HepG2 (cell line): ENCODE measurements around the gene SOX14. TPM values are rescaled to one million over a fixed set of nuclear protein-coding genes. Genes with fewer than 3 reads are reported as not detected.

Experiments
- BCL6 ChIP-seq: IDR thresholded peaks from 2 replicates; pipeline ENCODE4 v1.6.1; 2016; ENCODE audit warnings: missing genetic modification reagents, missing compliant biosample characterization
- CENPX ChIP-seq: sonication (generic); formaldehyde crosslinking; IDR thresholded peaks from 2 replicates; pipeline ENCODE4 v1.9.0; 2021; ENCODE audit warnings: mild to moderate bottlenecking, missing genetic modification reagents, moderate library complexity
- JDP2 ChIP-seq: sonication (generic); formaldehyde crosslinking; IDR thresholded peaks from 2 replicates; pipeline ENCODE4 v1.8.1; 2022; ENCODE audit warnings: missing genetic modification reagents, borderline replicate concordance
- MED1 ChIP-seq: sonication (generic); formaldehyde crosslinking; IDR thresholded peaks from 2 replicates; pipeline ENCODE4 v1.4.0; 2020; ENCODE audit warnings: missing genetic modification reagents
- POLR2AphosphoS5 ChIP-seq: IDR thresholded peaks from 2 replicates; pipeline ENCODE4 v1.6.1; 2012; ENCODE audit warnings: low read depth, low read length
- SIN3B ChIP-seq: fragments of 150-350 bp; IDR thresholded peaks from 2 replicates; pipeline ENCODE4 v1.6.1; 2014; ENCODE audit warnings: low read length
- ZBTB46 ChIP-seq: sonication (generic); formaldehyde crosslinking; IDR thresholded peaks from 2 replicates; pipeline ENCODE4 v1.4.0; 2020; ENCODE audit warnings: mild to moderate bottlenecking, missing genetic modification reagents, borderline replicate concordance
- ZNF329 ChIP-seq: sonication (generic); formaldehyde crosslinking; IDR thresholded peaks from 2 replicates; pipeline ENCODE4 v1.9.0; 2021; ENCODE audit warnings: low read depth, mild to moderate bottlenecking, missing genetic modification reagents
- ZNF33B ChIP-seq: sonication (generic); formaldehyde crosslinking; IDR thresholded peaks from 2 replicates; pipeline ENCODE4 v1.5.1; 2020; ENCODE audit warnings: mild to moderate bottlenecking, missing genetic modification reagents
- ZNF7 ChIP-seq: IDR thresholded peaks from 2 replicates; pipeline ENCODE4 v1.6.1; 2016; ENCODE audit warnings: missing biosample characterization, missing genetic modification reagents
- ZNF775 ChIP-seq: sonication (generic); formaldehyde crosslinking; IDR thresholded peaks from 2 replicates; pipeline ENCODE4 v1.4.0; 2020; ENCODE audit warnings: missing genetic modification reagents, mild to moderate bottlenecking, moderate library complexity, borderline replicate concordance
- ZNF841 ChIP-seq: sonication (generic); formaldehyde crosslinking; IDR thresholded peaks from 2 replicates; pipeline ENCODE4 v1.8.1; 2023; ENCODE audit warnings: missing genetic modification reagents, borderline replicate concordance
- polyA plus RNA-seq, 8 experiments: library from polyadenylated mRNA; depleted of rRNA in 3 of 8; stranded (reverse) in 7 of 8; unstranded in 1 of 8; fragments of >200 nt; fragmentation: Illumina TruSeq in 4 of 8; extraction: Trizol in 4 of 8; gene quantifications; 2 replicates each; pipeline versions ENCODE4 v1.2.1 to v1.2.3, GENCODE V29; 2011 to 2016; ENCODE audit warnings: low read depth in 4 of 8, missing spikeins in 1 of 8, mixed read lengths in 1 of 8; ENCODE audit not compliant: insufficient read depth in 1 of 8
- total RNA-seq, 5 experiments: library from RNA; depleted of rRNA; stranded (reverse); fragments of >200 nt; fragmentation: Illumina TruSeq; extraction: Trizol; gene quantifications; 2 replicates each; pipeline ENCODE4 v1.2.3, GENCODE V29; 2016; ENCODE audit warnings: low read depth in 1 of 5

Gene SOX14
- total and polyA plus RNA-seq, 2 of the 13 experiments (the other 11 are each of a cell fraction or from before 2014, with no cell fraction given) = not detected

GRCh38 chr3:137761563-137762503 is 2.3 kb upstream of the SOX14 start (continued):
- no peak for TF ChIP-seq CENPX (CRISPR knock-in tag)
- TF ChIP-seq BCL6 (CRISPR knock-in tag) = no peak
- TF ChIP-seq ZNF775 (CRISPR knock-in tag) = no peak
- no peak for TF ChIP-seq POLR2AphosphoS5
- no peak for TF ChIP-seq ZNF841
- no peak for TF ChIP-seq ZNF329 (CRISPR knock-in tag)
- TF ChIP-seq ZBTB46 (CRISPR knock-in tag) = no peak
- no peak for TF ChIP-seq MED1 (CRISPR knock-in tag)
- TF ChIP-seq ZNF7 = no peak
- no peak for TF ChIP-seq SIN3B
- no peak for TF ChIP-seq ZNF33B (CRISPR knock-in tag)
- no peak for TF ChIP-seq JDP2 (CRISPR knock-in tag)
